GM20431 (cell line): ENCODE data around the gene IYD.

Experiments
- in situ Hi-C: fragments of 300-500 bp; cut with MseI, MboI; formaldehyde crosslinking; loops from one replicate; pipeline ENCODE4 v1.15.0; 2020; ENCODE audit warnings: low sequenced_read_pairs; ENCODE audit not compliant: unreplicated experiment

Gene IYD

GRCh38 chr6:150394053-150394898 lies 25.5 kb downstream of the IYD start:
- in situ Hi-C loops, result no loop called here

GRCh38 chr6:150394899-150395295 lies 26.1 kb downstream of the IYD start:
- in situ Hi-C loops, result no loop called here

GRCh38 chr6:150395388-150396009 lies 26.7 kb downstream of the IYD start:
- in situ Hi-C loops, result no loop called here

- in situ Hi-C loops, result no loop called here
Measured at GRCh38 chr6:150403458-150404246, 34.8 kb downstream of the IYD start.

GRCh38 chr6:150406948-150407347 lies 38.1 kb downstream of the IYD start:
- in situ Hi-C loops, result no loop called here

- in situ Hi-C loops, result no loop called here
Measured at GRCh38 chr6:150408842-150409241, 40.0 kb downstream of the IYD start.

GRCh38 chr6:150409576-150410066 lies 40.8 kb downstream of the IYD start:
- in situ Hi-C loops, result loop anchor here (10.0 kb wide), 1 partner anchor 405 kb away; no protein-coding TSS in a partner anchor

GRCh38 chr6:150410399-150410798 lies 41.6 kb downstream of the IYD start:
- in situ Hi-C loops, result loop anchor here (10.0 kb wide), 1 partner anchor 404 kb away; no protein-coding TSS in a partner anchor

- in situ Hi-C loops, result loop anchor here (10.0 kb wide), 1 partner anchor 404 kb away; no protein-coding TSS in a partner anchor
Measured at GRCh38 chr6:150410906-150411305, 42.1 kb downstream of the IYD start.

GRCh38 chr6:150412221-150412620 lies 43.4 kb downstream of the IYD start:
- in situ Hi-C loops, result loop anchor here (10.0 kb wide), 1 partner anchor 403 kb away; no protein-coding TSS in a partner anchor

- in situ Hi-C loops, result loop anchor here (10.0 kb wide), 1 partner anchor 402 kb away; no protein-coding TSS in a partner anchor
Measured at GRCh38 chr6:150413198-150413597, 44.4 kb downstream of the IYD start.

- in situ Hi-C loops, result loop anchor here (10.0 kb wide), 1 partner anchor 401 kb away; no protein-coding TSS in a partner anchor
Measured at GRCh38 chr6:150413781-150414281, 45.0 kb downstream of the IYD start.

- in situ Hi-C loops, result loop anchor here (10.0 kb wide), 1 partner anchor 399 kb away; no protein-coding TSS in a partner anchor
Measured at GRCh38 chr6:150416128-150416527, 47.3 kb downstream of the IYD start.

GRCh38 chr6:150417250-150417649 lies 48.4 kb downstream of the IYD start:
- in situ Hi-C loops, result loop anchor here (10.0 kb wide), 1 partner anchor 398 kb away; no protein-coding TSS in a partner anchor

GRCh38 chr6:150417899-150418826 lies 49.4 kb downstream of the IYD start:
- in situ Hi-C loops, result loop anchor here (10.0 kb wide), 1 partner anchor 397 kb away; no protein-coding TSS in a partner anchor

- in situ Hi-C loops, result loop anchor here (10.0 kb wide), 1 partner anchor 396 kb away; no protein-coding TSS in a partner anchor
Measured at GRCh38 chr6:150418827-150419594, 50.2 kb downstream of the IYD start.

GRCh38 chr6:150420428-150420827 lies 51.6 kb downstream of the IYD start:
- in situ Hi-C loops, result no loop called here

- in situ Hi-C loops, result no loop called here
Measured at GRCh38 chr6:150420926-150421325, 52.1 kb downstream of the IYD start.
